Kidney glomerular epithelial cell (primary cell): ENCODE results near the gene RASGEF1C.

ENCODE experiments used
- DNase-seq: peaks from one replicate; lab custom pipeline; 2025; lab: John Stamatoyannopoulos, UW

RASGEF1C gene

DNA sequence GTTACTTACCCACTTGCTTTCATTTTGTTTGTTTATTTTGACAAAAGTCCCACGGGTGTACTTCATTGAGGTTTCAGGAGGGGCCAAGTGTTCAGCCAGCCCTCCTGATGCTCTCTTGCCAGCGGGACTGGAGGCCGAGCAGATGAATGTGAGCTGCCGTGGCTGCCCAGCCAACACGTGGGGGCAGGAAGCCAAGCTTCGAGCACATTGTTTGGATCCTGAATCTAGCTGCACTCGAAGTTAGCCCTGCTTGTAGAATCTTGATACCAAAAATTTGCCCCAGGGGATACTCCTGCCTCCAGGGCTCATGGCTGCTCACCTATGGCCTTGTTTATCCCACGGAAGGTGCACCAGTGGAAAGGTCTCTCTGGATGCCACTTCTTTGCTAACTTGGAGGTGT, 49.3 kb downstream of the RASGEF1C start:
- no peak for DNase-seq

DNA sequence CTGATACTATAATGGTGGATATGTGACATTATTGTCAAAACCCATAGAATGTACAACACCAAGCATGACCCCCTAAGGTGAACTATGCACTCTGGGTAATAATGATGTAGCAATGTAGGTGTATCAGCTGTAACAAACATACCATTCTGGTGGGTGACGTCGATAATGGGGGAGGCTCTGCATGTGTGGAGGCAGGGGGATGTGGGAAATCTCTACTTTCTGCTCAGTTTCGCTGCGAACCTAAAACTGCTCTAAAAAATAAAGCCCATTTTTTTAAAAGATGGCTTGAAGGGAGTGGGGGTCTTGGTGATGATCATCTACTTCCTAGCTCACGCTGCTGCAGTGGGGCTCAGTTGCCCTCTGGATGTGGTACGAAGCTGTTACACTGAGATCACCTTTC, 51.1 kb downstream of the RASGEF1C start:
- DNase-seq: no peak

DNA sequence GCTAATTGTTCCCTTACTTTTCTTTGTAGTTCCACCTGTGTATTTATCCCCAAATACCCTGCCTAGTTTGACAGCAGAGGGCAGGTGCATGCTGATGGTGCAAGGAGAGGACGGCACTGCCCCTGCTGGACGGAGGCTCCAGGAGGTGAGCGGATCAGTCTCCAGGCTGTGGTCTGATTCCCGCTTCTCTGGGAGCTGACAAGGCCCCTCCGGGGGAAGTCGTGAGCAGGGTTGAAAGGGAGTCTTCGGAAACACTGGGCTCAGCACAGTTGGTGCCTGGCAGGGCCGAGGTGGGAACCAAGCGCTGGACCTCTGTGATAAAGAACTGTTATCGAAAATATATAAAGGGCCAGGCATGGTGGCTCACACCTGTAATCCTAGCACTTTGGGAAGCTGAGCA, 52.9 kb downstream of the RASGEF1C start:
- no peak for DNase-seq

GRCh38 chr5:180155365-180155926, 53.6 kb downstream of the RASGEF1C start:
- DNase-seq: no peak

- DNase-seq: no peak
These were observed 54.1 kb downstream of the RASGEF1C start for GRCh38 chr5:180154821-180155364.

DNA sequence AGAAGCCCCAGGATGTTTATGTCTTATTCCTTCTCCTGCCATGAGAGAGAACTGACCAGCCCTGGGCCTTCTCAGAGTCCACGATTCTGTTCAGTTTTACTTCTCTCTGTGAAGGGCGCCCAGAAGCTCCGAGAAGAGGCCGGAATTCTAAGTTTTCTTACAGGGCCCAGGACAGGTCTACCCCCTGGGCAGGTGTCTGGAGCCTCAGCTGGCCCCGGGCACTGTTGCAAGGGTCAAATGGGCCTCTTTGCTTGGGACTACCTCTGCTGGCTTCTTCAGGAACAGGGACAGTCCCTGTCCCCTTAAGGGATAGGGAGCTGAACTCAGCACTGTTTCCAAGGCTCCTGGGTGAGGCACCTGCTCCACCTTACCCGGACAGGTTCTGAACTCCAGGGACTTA, 55.0 kb downstream of the RASGEF1C start:
- DNase-seq: no peak

DNA sequence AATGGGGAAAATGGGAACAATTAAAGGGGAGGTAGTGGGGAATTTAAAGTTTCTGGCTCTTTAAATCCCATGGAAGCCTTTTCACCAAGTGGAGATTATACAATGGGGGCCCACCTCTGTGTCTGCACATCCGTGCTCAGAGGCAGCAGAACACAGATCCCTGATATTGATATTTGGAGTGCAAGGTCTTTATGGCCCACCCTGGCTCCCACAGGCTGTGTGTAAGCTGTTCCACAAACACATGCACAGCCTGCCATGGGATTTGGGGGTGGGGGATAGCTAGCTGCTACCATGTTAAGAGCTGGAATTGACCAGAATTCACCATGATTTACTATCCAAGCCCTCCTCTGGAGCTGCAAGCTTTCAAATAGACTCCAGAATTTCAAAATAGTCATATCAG, 55.9 kb downstream of the RASGEF1C start:
- no peak for DNase-seq

GRCh38 chr5:180143656-180144364, 65.2 kb downstream of the RASGEF1C start:
- no peak for DNase-seq

DNA sequence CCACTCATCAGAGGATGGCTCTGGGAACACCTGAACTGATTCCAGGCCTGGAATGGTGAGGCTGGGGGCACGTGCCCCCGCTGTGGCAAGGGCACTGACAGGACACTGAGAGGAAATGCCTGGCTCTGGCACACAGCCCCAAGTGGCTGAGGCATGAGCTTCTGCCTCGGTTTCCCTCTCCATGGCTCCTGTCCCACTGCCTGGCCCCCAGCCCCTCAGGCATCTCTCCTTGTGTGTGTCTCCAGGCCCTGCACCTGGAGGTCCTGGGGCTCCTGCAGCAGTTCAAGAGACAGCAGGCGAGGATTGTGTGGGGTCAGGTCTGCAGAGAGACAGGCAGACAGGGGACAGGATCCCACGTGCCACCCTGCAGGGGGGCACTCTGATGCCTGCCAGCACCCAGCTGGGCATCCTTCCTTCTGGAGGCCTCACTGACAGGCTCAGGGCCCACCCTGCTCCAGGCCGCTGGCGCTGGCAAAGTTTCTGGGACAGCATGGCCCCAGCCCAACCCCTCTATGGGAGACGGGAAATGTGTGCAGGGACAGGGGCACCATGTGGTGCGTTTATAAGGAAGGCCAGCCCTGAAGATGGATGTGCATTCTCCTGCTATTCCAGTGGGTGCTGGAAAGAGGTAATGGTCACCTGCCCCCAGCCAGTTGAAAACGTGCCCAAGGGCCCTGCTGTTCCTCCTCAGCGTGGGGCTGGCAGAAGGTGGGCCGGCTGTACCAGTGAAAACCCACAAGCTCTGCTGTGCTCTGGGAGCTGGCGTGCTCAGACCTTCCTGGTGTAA, 66.0 kb downstream of the RASGEF1C start:
- DNase-seq: no peak

DNA sequence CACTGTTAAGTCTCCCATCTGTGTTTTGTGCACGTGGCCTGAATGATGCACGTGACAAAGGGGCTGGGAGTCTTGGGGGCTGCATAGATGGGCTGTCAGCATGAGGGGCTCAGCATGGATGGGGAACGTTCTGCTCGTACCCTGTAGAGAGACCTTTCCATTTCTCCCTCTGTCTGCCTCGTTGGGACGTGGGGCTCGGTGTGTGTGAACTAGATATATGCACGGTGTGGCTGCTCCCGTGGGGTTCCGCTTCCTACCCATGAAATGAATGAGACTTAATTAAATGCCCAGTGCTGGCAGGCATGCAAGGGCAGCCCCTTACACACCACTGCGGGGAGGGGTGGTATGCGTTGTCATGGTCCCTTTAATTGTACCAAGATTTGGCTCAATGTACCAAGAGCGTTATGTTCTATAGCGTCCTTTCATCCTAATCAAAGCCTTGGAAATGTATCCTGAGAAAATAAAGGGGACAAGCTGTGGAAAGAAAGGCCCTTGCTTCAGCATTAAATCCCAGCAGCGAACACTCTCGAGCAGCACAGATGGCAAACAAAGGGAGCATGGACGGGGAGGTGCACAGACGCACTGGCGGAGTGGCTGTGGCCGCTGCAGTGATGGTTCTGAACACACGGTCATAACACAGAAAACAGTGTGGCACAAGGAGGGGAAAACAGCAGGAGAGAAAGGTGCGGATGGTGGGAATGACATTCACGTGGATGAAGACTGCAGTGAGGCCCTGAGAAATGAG, 66.8 kb downstream of the RASGEF1C start:
- no peak for DNase-seq

- no peak for DNase-seq
These were observed 67.8 kb downstream of the RASGEF1C start for GRCh38 chr5:180141068-180141660.

- no peak for DNase-seq
These were observed 68.4 kb downstream of the RASGEF1C start for GRCh38 chr5:180140571-180140970.

GRCh38 chr5:180140079-180140554, 68.9 kb downstream of the RASGEF1C start:
- DNase-seq: no peak

- DNase-seq: no peak
These were observed 69.3 kb downstream of the RASGEF1C start for GRCh38 chr5:180139731-180140055.

- DNase-seq: no peak
These were observed 69.9 kb downstream of the RASGEF1C start for GRCh38 chr5:180138976-180139730.

- DNase-seq: no peak
These were observed 70.6 kb downstream of the RASGEF1C start for GRCh38 chr5:180138214-180138975.

- no peak for DNase-seq
These were observed 71.4 kb downstream of the RASGEF1C start for GRCh38 chr5:180137401-180138213.

DNA sequence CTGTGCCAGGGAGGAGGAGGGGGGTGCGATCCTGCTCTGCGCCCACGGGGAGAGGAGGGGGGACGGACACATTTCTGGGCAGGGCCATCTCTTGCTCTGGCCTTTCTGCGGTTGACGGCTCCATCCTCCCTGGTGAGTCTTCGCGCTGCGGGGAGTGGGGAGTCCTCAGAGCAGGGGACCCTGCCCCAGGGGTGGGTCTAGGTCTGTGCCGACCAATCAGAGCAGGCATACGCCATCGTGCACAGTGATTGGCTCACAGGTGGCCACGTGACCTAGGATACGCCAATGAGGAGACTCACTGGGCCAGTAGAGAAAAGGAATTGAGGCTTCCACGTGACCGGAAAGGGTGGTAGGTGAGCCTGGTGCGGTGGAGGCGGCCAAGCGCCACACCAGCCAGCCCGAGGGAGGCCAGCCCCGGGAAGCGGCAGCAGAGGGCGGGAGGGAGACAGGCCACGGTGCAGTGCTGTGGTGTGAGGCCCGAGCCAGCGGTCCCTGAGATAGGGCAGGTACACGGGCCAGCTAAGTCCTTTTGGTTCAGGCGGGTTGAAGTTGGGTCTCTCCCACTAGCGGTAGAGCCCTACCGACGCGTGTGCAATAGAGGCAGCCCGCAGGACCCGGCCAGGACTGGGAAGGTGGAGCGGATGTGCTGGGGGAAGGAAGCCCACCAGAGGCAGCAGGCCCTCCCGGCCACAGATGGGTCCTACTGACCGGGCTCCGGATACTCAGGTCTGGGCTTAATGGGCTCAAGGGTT, 72.2 kb downstream of the RASGEF1C start:
- no peak for DNase-seq
